Loucy (cell line): ENCODE data around the gene DAD1.

Experiments used
- H2AFZ ChIP-seq: fragments of 200-600 bp; sonication (generic); 2 replicates; pipeline ENCODE4 v1.6.0; 2016; ENCODE audit warnings: antibody characterized with exemption, mild to moderate bottlenecking, low read length, moderate library complexity
- H3F3A ChIP-seq: fragments of 200-600 bp; 2 replicates; pipeline ENCODE4 v1.6.0; 2016; ENCODE audit warnings: antibody characterized with exemption, low read depth, mild to moderate bottlenecking
- H3K27me3 ChIP-seq: fragments of 200-600 bp; sonication (generic); 2 replicates; pipeline ENCODE4 v1.6.1; 2014; ENCODE audit warnings: low read length, mild to moderate bottlenecking; ENCODE audit not compliant: insufficient read depth, poor library complexity, severe bottlenecking
- H3K36me3 ChIP-seq: fragments of 200-600 bp; sonication (generic); 2 replicates; pipeline ENCODE4 v1.6.1; 2016; ENCODE audit warnings: low read length; ENCODE audit not compliant: insufficient read depth
- H3K4me1 ChIP-seq: fragments of 200-600 bp; sonication (generic); 2 replicates; pipeline ENCODE4 v1.5.1; 2014; ENCODE audit warnings: low read length, mild to moderate bottlenecking; ENCODE audit not compliant: insufficient read depth, poor library complexity, severe bottlenecking
- H3K4me2 ChIP-seq: fragments of 200-600 bp; sonication (generic); 2 replicates; pipeline ENCODE4 v1.6.0; 2014; ENCODE audit warnings: antibody characterized with exemption, low read length, low read depth, mild to moderate bottlenecking; ENCODE audit not compliant: poor library complexity, severe bottlenecking
- H3K4me3 ChIP-seq: fragments of 200-600 bp; sonication (generic); 2 replicates; pipeline ENCODE4 v1.5.1; 2014; ENCODE audit warnings: low read length, mild to moderate bottlenecking, mixed read lengths; ENCODE audit not compliant: poor library complexity, severe bottlenecking
- H3K79me2 ChIP-seq: fragments of 200-600 bp; sonication (generic); 2 replicates; pipeline ENCODE4 v1.6.1; 2014; ENCODE audit warnings: low read length; ENCODE audit not compliant: insufficient read depth
- H3K9ac ChIP-seq: fragments of 200-600 bp; sonication (generic); 2 replicates; pipeline ENCODE4 v1.6.0; 2014; ENCODE audit warnings: mild to moderate bottlenecking, low read depth, low read length, moderate library complexity; ENCODE audit not compliant: poor library complexity, severe bottlenecking
- H3K9me2 ChIP-seq: fragments of 200-600 bp; sonication (generic); replicated peaks from 2 replicates; pipeline ENCODE4 v1.6.1; 2016; ENCODE audit warnings: low read depth, low read length, mixed read lengths
- H3K9me3 ChIP-seq: fragments of 200-600 bp; sonication (generic); 2 replicates; pipeline ENCODE4 v1.6.1; 2014; ENCODE audit warnings: mild to moderate bottlenecking, antibody characterized with exemption, low read length, low read depth; ENCODE audit not compliant: insufficient read depth
- H4K20me1 ChIP-seq: fragments of 200-600 bp; sonication (generic); 2 replicates; pipeline ENCODE4 v1.6.0; 2014; ENCODE audit warnings: antibody characterized with exemption, low read length, mild to moderate bottlenecking; ENCODE audit not compliant: insufficient read depth, poor library complexity, severe bottlenecking
- CTCF ChIP-seq: fragments of 200-600 bp; sonication (generic); conservative IDR thresholded peaks from 2 replicates; pipeline ENCODE4 v1.5.1; 2014; ENCODE audit warnings: mild to moderate bottlenecking, antibody characterized with exemption, low read length
- EZH2phosphoT487 ChIP-seq: fragments of 200-600 bp; IDR thresholded peaks from 2 replicates; pipeline ENCODE4 v1.6.1; 2018; ENCODE audit warnings: antibody characterized with exemption, mild to moderate bottlenecking, moderate library complexity, borderline replicate concordance

The DAD1 gene

DNA sequence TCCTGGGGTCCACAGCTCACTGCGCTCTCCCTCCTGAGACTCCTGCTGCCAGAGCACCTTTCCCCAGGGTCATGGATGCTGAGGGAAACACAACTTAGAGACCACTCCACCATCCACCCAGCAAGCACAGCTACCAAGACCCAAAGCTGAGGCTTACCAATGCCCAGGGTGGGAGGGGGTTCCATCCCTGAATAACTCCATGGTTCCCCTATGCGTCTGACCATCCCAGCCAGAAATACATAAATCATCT lies 36.3 kb downstream of the DAD1 start:
- Histone ChIP-seq H3K9ac (peak overlapping the region; percentile 91), H3K27me3 (no peaks in the 10 kb centered on the region), H3K79me2 (peaks cover 64% of the 10 kb centered on the region), H3K36me3 (peaks cover 57% of the 10 kb centered on the region; the same call in 1 of the 2 replicates), H4K20me1 (no peaks in the 10 kb centered on the region), H3K9me2 (no peaks in the 10 kb centered on the region), H2AFZ (no peak overlapping the region), H3F3A (peaks cover 26% of the 10 kb centered on the region), H3K9me3 (no peaks in the 10 kb centered on the region), H3K4me2 (no peak overlapping the region), H3K4me3 (no peak overlapping the region), H3K4me1 (peaks cover 81% of the 10 kb centered on the region)
- TF ChIP-seq CTCF (no peak), EZH2phosphoT487 (no peak)

DNA sequence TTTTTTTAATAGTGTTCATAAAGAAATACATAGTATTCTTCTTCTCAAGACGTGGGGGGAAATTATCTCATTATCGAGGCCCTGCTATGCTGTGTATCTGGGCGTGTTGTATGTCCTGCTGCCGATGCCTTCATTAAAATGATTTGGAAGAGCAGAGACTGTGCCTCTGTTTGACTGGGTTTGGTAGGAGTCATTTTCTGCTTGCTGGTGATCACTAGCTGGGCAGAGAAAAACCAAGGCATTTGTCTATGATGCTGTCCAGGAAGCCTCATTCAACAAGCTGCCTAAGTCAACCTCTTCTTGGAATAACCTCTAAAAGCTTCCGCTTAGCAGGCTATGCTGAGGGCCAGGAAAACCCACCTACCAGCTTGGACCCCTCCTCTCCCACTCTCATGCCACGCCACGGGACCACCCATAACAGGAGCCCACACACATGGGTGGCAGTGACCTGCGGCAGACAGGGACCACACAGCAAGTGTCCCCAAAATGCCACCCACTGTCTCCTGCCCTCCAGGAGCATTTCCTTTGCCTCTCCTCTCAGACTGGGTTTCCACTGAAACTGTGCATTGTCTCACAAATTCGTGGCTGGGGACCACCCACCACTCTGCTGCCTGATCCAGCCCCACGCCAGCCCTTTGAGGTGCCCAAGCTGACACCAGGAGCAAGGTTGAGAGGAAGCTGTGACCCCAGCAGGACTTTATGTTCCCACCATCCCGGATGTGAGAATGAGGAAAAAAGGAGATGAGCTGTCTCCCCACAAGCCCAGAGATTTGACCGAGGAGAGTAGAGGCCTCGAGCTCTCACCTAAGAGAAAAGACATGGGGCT lies 36.8 kb downstream of the DAD1 start:
- Histone ChIP-seq H2AFZ (no peak overlapping the region), H3K9me2 (no peaks in the 10 kb centered on the region), H3K9me3 (no peaks in the 10 kb centered on the region), H3K9ac (peak overlapping the region; percentile 91), H3K79me2 (peaks cover 67% of the 10 kb centered on the region), H3F3A (peaks cover 26% of the 10 kb centered on the region), H3K4me3 (no peak overlapping the region), H3K4me2 (peak overlapping the region; percentile 67), H3K4me1 (peaks cover 76% of the 10 kb centered on the region), H3K36me3 (peaks cover 63% of the 10 kb centered on the region; the same call in 1 of the 2 replicates), H3K27me3 (no peaks in the 10 kb centered on the region), H4K20me1 (no peaks in the 10 kb centered on the region)
- TF ChIP-seq EZH2phosphoT487 (no peak), CTCF (no peak)

- TF ChIP-seq CTCF = no peak
- TF ChIP-seq EZH2phosphoT487 = no peak
- H3K9ac ChIP-seq = peak overlapping the region; percentile 91
- H3K27me3 ChIP-seq = no peaks in the 10 kb centered on the region
- H3K4me2 ChIP-seq = peak overlapping the region; percentile 67
- H3K4me1 ChIP-seq = peaks cover 70% of the 10 kb centered on the region
- H3K9me2 ChIP-seq = no peaks in the 10 kb centered on the region
- H3F3A ChIP-seq = peaks cover 26% of the 10 kb centered on the region
- peaks cover 69% of the 10 kb centered on the region; the same call in 1 of the 2 replicates for H3K36me3 ChIP-seq
- H2AFZ ChIP-seq = no peak overlapping the region
- H3K4me3 ChIP-seq = no peak overlapping the region
- H4K20me1 ChIP-seq = no peaks in the 10 kb centered on the region
- H3K9me3 ChIP-seq = no peaks in the 10 kb centered on the region
- peaks cover 73% of the 10 kb centered on the region for H3K79me2 ChIP-seq
Observed at GRCh38 chr14:22551605-22551997, 37.4 kb downstream of the DAD1 start.
